IMR-90 (cell line): Measurements from ENCODE around the gene PIGU. TPM values are rescaled to one million over a fixed set of nuclear protein-coding genes. Genes with fewer than 3 reads are reported as not detected.
"Not testable (repeated sequence)": the region's sequence is repeated elsewhere in the genome, so short reads cannot be mapped to it uniquely, and the experiment has no call there.

ENCODE experiments used
- ATAC-seq: fragments of 200-7000 bp; cut with Tn5 transposase; 2 replicates; pipeline ENCODE4 v1.9.1; 2020; ENCODE audit warnings: low read depth, mild to moderate bottlenecking, moderate library complexity
- BruUV-seq: library from RNA; stranded (reverse); fragments of 400-500 nt; replicated peaks from 2 replicates; lab custom pipeline; 2021; lab: Mats Ljungman, UMichigan
- CTCF ChIA-PET: fragments of 300-600 bp; formaldehyde crosslinking; extraction: SDS; loops from one replicate; lab custom pipeline; 2021; ENCODE audit warnings: antibody characterized with exemption; lab: Yijun Ruan, JAX
- POLR2A ChIA-PET: fragments of 300-600 bp; sonication (Branson Sonifier 250); formaldehyde crosslinking; loops from one replicate; lab custom pipeline; 2022; ENCODE audit warnings: antibody characterized with exemption; ENCODE audit not compliant: unreplicated experiment; lab: Charles Lee
- DNase-seq: peaks from one replicate; pipeline ENCODE4 v3.0.0; 2013
- H2AFZ ChIP-seq: replicated peaks from 2 replicates; pipeline ENCODE3; 2013; ENCODE audit warnings: low read length, mild to moderate bottlenecking; ENCODE audit not compliant: poor library complexity
- H2AK5ac ChIP-seq: 2 replicates; pipeline ENCODE4 v1.6.1; 2013; ENCODE audit warnings: low read depth, low read length, inconsistent platforms
- H2AK9ac ChIP-seq: replicated peaks from 2 replicates; pipeline ENCODE3; 2013; ENCODE audit warnings: mild to moderate bottlenecking, low read depth, low read length, moderate library complexity; ENCODE audit not compliant: poor library complexity
- H2BK120ac ChIP-seq: 2 replicates; pipeline ENCODE4 v1.6.1; 2013; ENCODE audit warnings: low read depth, low read length, inconsistent platforms
- H2BK15ac ChIP-seq: 3 replicates; pipeline ENCODE4 v1.6.1; 2013; ENCODE audit warnings: low read depth, low read length, inconsistent platforms
- H2BK20ac ChIP-seq: 2 replicates; pipeline ENCODE4 v1.6.1; 2013; ENCODE audit warnings: low read depth, mild to moderate bottlenecking, inconsistent platforms, low read length, moderate library complexity
- H2BK5ac ChIP-seq: 2 replicates; pipeline ENCODE4 v1.6.1; 2013; ENCODE audit warnings: mild to moderate bottlenecking, low read depth, low read length, inconsistent platforms; ENCODE audit not compliant: poor library complexity, severe bottlenecking
- H3K14ac ChIP-seq: replicated peaks from 2 replicates; pipeline ENCODE4 v1.6.1; 2013; ENCODE audit warnings: low read depth, low read length, inconsistent platforms
- H3K18ac ChIP-seq: 2 replicates; pipeline ENCODE4 v1.6.1; 2013; ENCODE audit warnings: low read depth, low read length, control low read depth
- H3K23ac ChIP-seq: 2 replicates; pipeline ENCODE4 v1.6.1; 2013; ENCODE audit warnings: low read depth, low read length, inconsistent platforms
- H3K27ac ChIP-seq: 2 replicates; pipeline ENCODE4 v1.5.1; 2013; ENCODE audit warnings: mild to moderate bottlenecking, control low read depth, low read length; ENCODE audit not compliant: insufficient read depth
- H3K27me3 ChIP-seq: 2 replicates; pipeline ENCODE4 v1.6.1; 2013; ENCODE audit warnings: low read length; ENCODE audit not compliant: control insufficient read depth, insufficient read depth
- H3K36me3 ChIP-seq: 2 replicates; pipeline ENCODE4 v1.6.1; 2013; ENCODE audit warnings: low read length, mixed read lengths; ENCODE audit not compliant: control insufficient read depth, insufficient read depth
- H3K4ac ChIP-seq: 2 replicates; pipeline ENCODE4 v1.6.1; 2013; ENCODE audit warnings: low read depth, low read length, inconsistent platforms
- H3K4me1 ChIP-seq: 2 replicates; pipeline ENCODE4 v1.6.1; 2013; ENCODE audit warnings: low read length, mixed read lengths; ENCODE audit not compliant: control insufficient read depth, insufficient read depth
- H3K4me2 ChIP-seq: 2 replicates; pipeline ENCODE4 v1.6.1; 2013; ENCODE audit warnings: low read depth, mild to moderate bottlenecking, control low read depth, low read length, moderate library complexity
- H3K4me3 ChIP-seq: 2 replicates; pipeline ENCODE4 v1.5.1; 2013; ENCODE audit warnings: low read depth, mild to moderate bottlenecking, control low read depth, low read length, moderate library complexity; ENCODE audit not compliant: insufficient read depth
- H3K56ac ChIP-seq: 2 replicates; pipeline ENCODE4 v1.6.1; 2013; ENCODE audit warnings: low read length, inconsistent platforms; ENCODE audit not compliant: insufficient read depth; ENCODE audit errors: extremely low read depth
- H3K79me1 ChIP-seq, 2 experiments: 2 replicates each; pipeline ENCODE4 v1.6.1; 2013; ENCODE audit warnings: low read length in 2 of 2, inconsistent platforms in 1 of 2, low read depth in 1 of 2
- H3K9ac ChIP-seq: 2 replicates; pipeline ENCODE4 v1.6.1; 2013; ENCODE audit warnings: low read depth, low read length, control low read depth
- H3K9me1 ChIP-seq: 2 replicates; pipeline ENCODE4 v1.6.1; 2013; ENCODE audit warnings: low read length, inconsistent platforms; ENCODE audit not compliant: insufficient read depth
- H3K9me3 ChIP-seq: 2 replicates; pipeline ENCODE4 v1.6.1; 2013; ENCODE audit warnings: low read length; ENCODE audit not compliant: control insufficient read depth, insufficient read depth
- H4K20me1 ChIP-seq: 2 replicates; pipeline ENCODE4 v1.6.1; 2013; ENCODE audit warnings: low read length, inconsistent platforms; ENCODE audit not compliant: insufficient read depth
- H4K5ac ChIP-seq: 2 replicates; pipeline ENCODE4 v1.6.1; 2013; ENCODE audit warnings: mild to moderate bottlenecking, low read depth, low read length, control low read depth
- H4K8ac ChIP-seq, 2 experiments: 2 replicates each; pipeline ENCODE4 v1.6.1; 2013; ENCODE audit warnings: low read depth in 2 of 2, low read length in 2 of 2, control low read depth in 1 of 2, inconsistent platforms in 1 of 2
- H4K91ac ChIP-seq: 2 replicates; pipeline ENCODE4 v1.6.1; 2013; ENCODE audit warnings: low read depth, low read length, inconsistent platforms; ENCODE audit not compliant: insufficient read depth
- POLR2A ChIP-seq: IDR thresholded peaks from 2 replicates; pipeline ENCODE4 v1.6.1; 2012; ENCODE audit warnings: mild to moderate bottlenecking, low read depth, low read length
- RFX5 ChIP-seq: IDR thresholded peaks from 2 replicates; pipeline ENCODE4 v1.8.0; 2012; ENCODE audit warnings: low read depth, mild to moderate bottlenecking, low read length, moderate library complexity
- USF2 ChIP-seq: fragments of 150-350 bp; IDR thresholded peaks from 2 replicates; pipeline ENCODE4 v1.6.1; 2017; ENCODE audit warnings: mild to moderate bottlenecking, antibody characterized with exemption, low read length, low read depth
- WGBS, 2 experiments: methylation state at CpG; one replicate each; pipeline versions ENCODE4 v1.1.5 to v1.1.7; 2013; ENCODE audit warnings: missing lambda C conversion rate in 2 of 2; ENCODE audit not compliant: insufficient read length in 1 of 2; ENCODE audit errors: extremely low coverage in 2 of 2; 5-methylcytosine and 5-hydroxymethylcytosine counted together
- dilution Hi-C: fragments of 300-500 bp; cut with HindIII; formaldehyde crosslinking; loops from one replicate; pipeline ENCODE4 v1.14.3; 2018; ENCODE audit warnings: low sequenced_read_pairs; ENCODE audit not compliant: unreplicated experiment
- in situ Hi-C: fragments of 300-500 bp; cut with MboI; formaldehyde crosslinking; loops from 3 replicates; pipeline ENCODE4 v1.14.3; 2019; ENCODE audit warnings: low sequenced_read_pairs, inconsistent platforms, mixed read lengths
- intact Hi-C: fragments of 100-400 bp; cut with micrococcal nuclease; formaldehyde crosslinking; loops from 2 replicates; pipeline ENCODE4 v1.10.0; 2022
- polyA plus RNA-seq, 3 experiments: library from polyadenylated mRNA; depleted of rRNA; stranded (reverse); fragments of >200 nt; gene quantifications; 2 replicates each; pipeline ENCODE4 v1.2.3, GENCODE V29; 2012; ENCODE audit warnings: low replicate concordance in 1 of 3
- total RNA-seq: library from RNA; depleted of rRNA; stranded (reverse); fragments of >200 nt; gene quantifications from 2 replicates; pipeline ENCODE4 v1.2.3, GENCODE V29; 2012

The PIGU gene
- total and polyA plus RNA-seq, 2 of the 4 experiments (the other 2 are of a cell fraction), result 11.1 to 31.1 TPM

- no peaks in the 10 kb centered on the region for H3K9me3 ChIP-seq
- H2BK5ac ChIP-seq, result peak overlapping the region; percentile 78
- in situ Hi-C loops, result loop anchor here (5.0 kb wide), 1 partner anchor 203 kb away; no protein-coding TSS in a partner anchor
- peak overlapping the region; percentile 91 for H2AK5ac ChIP-seq
- CTCF ChIA-PET, result interaction anchor here (4.3 kb wide), 1 partner anchor 202 kb away, joined by 24 read pairs; no protein-coding TSS in a partner anchor
- peak overlapping the region; percentile 94 for H3K14ac ChIP-seq
- H2BK20ac ChIP-seq, result no peak overlapping the region; the same call in 1 of the 2 replicates
- H4K5ac ChIP-seq, result peak overlapping the region; percentile 71
- H3K79me1 ChIP-seq, result peaks cover 8 to 60% of the 10 kb centered on the region in 2 experiments; a peak in 3 of 4 replicates
- peaks cover 8% of the 10 kb centered on the region for H3K9me1 ChIP-seq
- H4K91ac ChIP-seq, result peak overlapping the region; percentile 17; the same call in 1 of the 2 replicates
- no TSS peak for BruUV-seq
- peak overlapping the region; percentile 56; the same call in 1 of the 2 replicates for H3K18ac ChIP-seq
- H3K4me1 ChIP-seq, result peaks cover 7% of the 10 kb centered on the region; the same call in 1 of the 2 replicates
- H2BK15ac ChIP-seq, result no peak overlapping the region
- H4K20me1 ChIP-seq, result no peaks in the 10 kb centered on the region
- H2BK120ac ChIP-seq, result peak overlapping the region; percentile 0; the same call in 1 of the 2 replicates
- no peak for TF ChIP-seq USF2
- no peak for TF ChIP-seq RFX5
- TF ChIP-seq POLR2A, result no peak
- peak overlapping the region; percentile 79 to 91; a peak in 3 of 4 replicates for H4K8ac ChIP-seq
- peak overlapping the region; percentile 88 for H3K27ac ChIP-seq
- peak overlapping the region; percentile 77 for H3K4me2 ChIP-seq
- peak overlapping the region; percentile 73 for H3K23ac ChIP-seq
- dilution Hi-C loops, result no loop called here
- H3K36me3 ChIP-seq, result peaks cover 8% of the 10 kb centered on the region
- H2AFZ ChIP-seq, result peak overlapping the region; percentile 86
- intact Hi-C loops, result loop anchor here (2.0 kb wide), 1 partner anchor 202 kb away; no protein-coding TSS in a partner anchor
- H3K27me3 ChIP-seq, result no peaks in the 10 kb centered on the region
- H3K56ac ChIP-seq, result peak overlapping the region; percentile 40
- peak; percentile 1 for ATAC-seq
- peak; percentile 44 for DNase-seq
- 14% methylated on average over 9 of the region's 19 CpGs; no CpG with 5 or more reads in 1 of the 2 experiments for WGBS, 2 experiments
- H3K4ac ChIP-seq, result peak overlapping the region; percentile 97
- H3K9ac ChIP-seq, result peak overlapping the region; percentile 74
- peak overlapping the region; percentile 75 for H2AK9ac ChIP-seq
- POLR2A ChIA-PET, result no interaction called here
- H3K4me3 ChIP-seq, result peak overlapping the region; percentile 89
Measured at GRCh38 chr20:34514897-34515483, 161.9 kb downstream of the PIGU start.

- POLR2A ChIA-PET, result not testable (repeated sequence)
- peaks cover 14 to 55% of the 10 kb centered on the region in 2 experiments for H3K79me1 ChIP-seq
Measured at GRCh38 chr20:34514034-34514433, 162.9 kb downstream of the PIGU start.

More at GRCh38 chr20:34514034-34514433, 162.9 kb downstream of the PIGU start:
- H3K4me3 ChIP-seq, H3K9ac ChIP-seq, H3K23ac ChIP-seq, H3K4me2 ChIP-seq, H2BK120ac ChIP-seq, H4K8ac ChIP-seq, H2BK5ac ChIP-seq, DNase-seq, H4K20me1 ChIP-seq, CTCF ChIA-PET, dilution Hi-C loops, ATAC-seq, H3K9me3 ChIP-seq, H3K56ac ChIP-seq, H4K5ac ChIP-seq, H2AK9ac ChIP-seq, H3K4ac ChIP-seq, H3K4me1 ChIP-seq, in situ Hi-C loops, H2AFZ ChIP-seq, H3K27me3 ChIP-seq, H2AK5ac ChIP-seq, H3K27ac ChIP-seq, H3K18ac ChIP-seq, H3K9me1 ChIP-seq, H4K91ac ChIP-seq, H2BK15ac ChIP-seq, H3K14ac ChIP-seq, BruUV-seq, H2BK20ac ChIP-seq: not testable (repeated sequence)
- WGBS, 2 experiments, result 100% methylated on average over 4 of the region's 17 CpGs; no CpG with 5 or more reads in 1 of the 2 experiments
- H3K36me3 ChIP-seq, result peaks cover 10% of the 10 kb centered on the region
- intact Hi-C loops, result loop anchor here (2.0 kb wide), 1 partner anchor 201 kb away; no protein-coding TSS in a partner anchor
